GM23248 (cell line): ENCODE measurements around the gene SHH. TPM values are rescaled to one million over a fixed set of nuclear protein-coding genes. Genes with fewer than 3 reads are reported as not detected.

Experiments used
- DNase-seq: peaks from one replicate; pipeline ENCODE4 v3.0.0-alpha.2; 2015
- H2AFZ ChIP-seq: fragments of 200-600 bp; sonication (generic); 2 replicates; pipeline ENCODE4 v1.6.1; 2016; ENCODE audit warnings: antibody characterized with exemption
- H3F3A ChIP-seq: fragments of 200-600 bp; sonication (generic); 2 replicates; pipeline ENCODE4 v1.6.1; 2016; ENCODE audit warnings: mild to moderate bottlenecking, antibody characterized with exemption, mixed run types; ENCODE audit not compliant: insufficient read depth
- H3K27ac ChIP-seq: fragments of 200-600 bp; sonication (generic); 2 replicates; pipeline ENCODE4 v1.5.1; 2016; ENCODE audit warnings: mild to moderate bottlenecking
- H3K27me3 ChIP-seq: fragments of 200-600 bp; sonication (generic); replicated peaks from 2 replicates; pipeline ENCODE4 v1.6.1; 2016; ENCODE audit warnings: mild to moderate bottlenecking; ENCODE audit not compliant: insufficient read depth
- H3K36me3 ChIP-seq: fragments of 200-600 bp; sonication (generic); 2 replicates; pipeline ENCODE4 v1.6.1; 2016; ENCODE audit warnings: low read depth, mild to moderate bottlenecking
- H3K4me1 ChIP-seq: fragments of 200-600 bp; sonication (generic); 2 replicates; pipeline ENCODE4 v1.6.1; 2016; ENCODE audit warnings: mild to moderate bottlenecking; ENCODE audit not compliant: insufficient read depth
- H3K4me2 ChIP-seq: fragments of 200-600 bp; sonication (generic); one replicate; pipeline ENCODE4 v1.6.1; 2016; ENCODE audit warnings: mild to moderate bottlenecking; ENCODE audit not compliant: unreplicated experiment
- H3K4me3 ChIP-seq: fragments of 200-600 bp; sonication (generic); 2 replicates; pipeline ENCODE4 v1.5.1; 2016; ENCODE audit warnings: mild to moderate bottlenecking
- H3K79me2 ChIP-seq: fragments of 200-600 bp; sonication (generic); 2 replicates; pipeline ENCODE4 v1.6.1; 2016; ENCODE audit warnings: mild to moderate bottlenecking; ENCODE audit not compliant: insufficient read depth
- H3K9ac ChIP-seq: fragments of 200-600 bp; sonication (generic); 2 replicates; pipeline ENCODE4 v1.6.1; 2016; ENCODE audit warnings: mild to moderate bottlenecking
- H3K9me2 ChIP-seq: fragments of 200-600 bp; sonication (generic); 2 replicates; pipeline ENCODE4 v1.6.1; 2016; ENCODE audit warnings: mixed run types, mild to moderate bottlenecking, moderate library complexity; ENCODE audit not compliant: insufficient read depth
- H3K9me3 ChIP-seq: fragments of 200-600 bp; sonication (generic); one replicate; pipeline ENCODE4 v1.6.1; 2017; ENCODE audit warnings: low read depth
- H4K20me1 ChIP-seq: fragments of 200-600 bp; sonication (generic); 2 replicates; pipeline ENCODE4 v1.6.0; 2016; ENCODE audit not compliant: insufficient read depth
- EZH2 ChIP-seq: fragments of 200-600 bp; sonication (generic); IDR thresholded peaks from 2 replicates; pipeline ENCODE4 v1.6.1; 2018; ENCODE audit warnings: antibody characterized with exemption, mild to moderate bottlenecking; ENCODE audit not compliant: insufficient read depth, poor library complexity, severe bottlenecking
- EZH2phosphoT487 ChIP-seq: fragments of 200-600 bp; sonication (generic); IDR thresholded peaks from 2 replicates; pipeline ENCODE4 v1.6.1; 2018; ENCODE audit warnings: antibody characterized with exemption, moderate library complexity, mild to moderate bottlenecking, low read depth; ENCODE audit not compliant: insufficient read depth
- WGBS, 2 experiments: methylation state at CpG; one replicate each; pipeline ENCODE4 v1.1.6; 2015 to 2017; ENCODE audit warnings: low lambda C conversion rate in 2 of 2, low coverage in 1 of 2; ENCODE audit errors: missing lambda C conversion rate in 2 of 2; 5-methylcytosine and 5-hydroxymethylcytosine counted together
- in situ Hi-C: fragments of 300-500 bp; cut with MboI; formaldehyde crosslinking; loops from 2 replicates; pipeline ENCODE4 v1.15.0; 2020
- polyA plus RNA-seq: library from polyadenylated mRNA; unstranded; fragments of >200 nt; fragmentation: Nextera tagmentation; extraction: Ambion mirVana; gene quantifications from 2 replicates; pipeline ENCODE4 v1.2.1, GENCODE V29; 2016
- total RNA-seq: library from RNA; depleted of rRNA; stranded (reverse); fragments of >200 nt; shearing (Covaris generic); gene quantifications from 2 replicates; pipeline ENCODE4 v1.2.3, GENCODE V29; 2014

SHH gene
- total and polyA plus RNA-seq, 2 experiments from 2014 or later = not detected

DNA sequence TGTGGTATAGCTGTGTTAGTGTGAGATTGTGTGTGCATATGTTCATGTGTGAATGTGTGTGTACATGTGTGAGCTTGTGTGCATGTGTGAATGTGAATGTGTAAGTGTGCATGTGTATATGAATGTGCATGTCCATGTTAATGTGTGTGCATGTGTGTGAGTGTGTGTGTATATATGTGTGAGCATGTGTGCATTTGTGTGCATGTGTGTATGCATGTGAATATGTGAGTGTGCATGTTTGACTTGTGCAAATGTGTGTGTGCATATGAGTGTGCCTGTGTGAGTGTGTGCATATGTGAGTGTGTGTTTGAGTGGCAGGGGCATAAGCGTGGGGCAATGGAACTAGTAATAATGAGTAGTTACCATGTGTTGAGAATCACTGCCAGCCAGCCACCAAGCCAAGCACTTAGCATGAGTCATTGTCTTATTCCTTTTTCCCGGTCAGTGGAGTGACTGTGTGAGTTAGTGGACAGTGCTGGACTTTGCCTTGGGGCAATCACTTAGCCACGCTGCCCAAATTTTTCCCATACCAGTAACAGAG, 46.3 kb upstream of the SHH start:
- H3K27ac ChIP-seq = no peak overlapping the region
- no peak overlapping the region for H3K9ac ChIP-seq
- H3K9me2 ChIP-seq = no peaks in the 10 kb centered on the region
- H3K4me3 ChIP-seq = no peak overlapping the region
- H2AFZ ChIP-seq = no peak overlapping the region
- H3K4me1 ChIP-seq = no peaks in the 10 kb centered on the region
- no peaks in the 10 kb centered on the region for H4K20me1 ChIP-seq
- in situ Hi-C loops = no loop called here
- peak; percentile 33 for DNase-seq
- H3K9me3 ChIP-seq = no peaks in the 10 kb centered on the region
- H3K27me3 ChIP-seq = no peaks in the 10 kb centered on the region
- H3K79me2 ChIP-seq = no peaks in the 10 kb centered on the region
- H3K4me2 ChIP-seq = no peak overlapping the region
- TF ChIP-seq EZH2 (no peak), EZH2phosphoT487 (no peak)
- H3F3A ChIP-seq = no peaks in the 10 kb centered on the region
- H3K36me3 ChIP-seq = no peaks in the 10 kb centered on the region
- WGBS, 2 experiments = 10% methylated on average over 3 of the region's 3 CpGs

DNA sequence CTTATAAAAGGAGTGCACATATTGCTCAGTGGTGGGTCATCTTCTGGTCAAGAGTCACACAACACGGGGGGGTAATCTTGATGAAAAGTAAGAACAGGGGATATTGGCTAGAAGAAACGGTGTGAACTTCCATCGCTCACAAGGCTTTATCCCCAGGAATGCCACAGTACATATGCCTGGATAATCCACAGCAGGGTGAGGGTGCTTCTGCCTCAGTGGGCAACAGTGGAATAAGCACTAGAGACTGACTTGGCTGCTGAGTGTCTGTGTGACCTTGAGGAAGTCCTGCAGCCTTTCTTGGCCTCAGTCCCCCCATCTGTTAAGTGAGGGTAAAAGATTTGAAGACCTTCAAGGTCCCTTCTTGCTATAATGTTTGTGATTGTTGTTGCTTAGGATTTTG, 44.9 kb upstream of the SHH start:
- Histone ChIP-seq H3K79me2 (no peaks in the 10 kb centered on the region), H3K9me2 (no peaks in the 10 kb centered on the region), H3K9me3 (no peaks in the 10 kb centered on the region), H2AFZ (no peak overlapping the region), H3K27me3 (no peaks in the 10 kb centered on the region), H3K36me3 (no peaks in the 10 kb centered on the region), H3K27ac (no peak overlapping the region), H3K4me2 (no peak overlapping the region), H3K4me1 (no peaks in the 10 kb centered on the region), H4K20me1 (no peaks in the 10 kb centered on the region), H3K4me3 (no peak overlapping the region), H3K9ac (no peak overlapping the region), H3F3A (no peaks in the 10 kb centered on the region)
- in situ Hi-C loops = no loop called here
- no peak for TF ChIP-seq EZH2phosphoT487
- TF ChIP-seq EZH2 = no peak
- 24 to 27% methylated on average over 3 of the region's 3 CpGs for WGBS, 2 experiments
- no peak for DNase-seq

DNA sequence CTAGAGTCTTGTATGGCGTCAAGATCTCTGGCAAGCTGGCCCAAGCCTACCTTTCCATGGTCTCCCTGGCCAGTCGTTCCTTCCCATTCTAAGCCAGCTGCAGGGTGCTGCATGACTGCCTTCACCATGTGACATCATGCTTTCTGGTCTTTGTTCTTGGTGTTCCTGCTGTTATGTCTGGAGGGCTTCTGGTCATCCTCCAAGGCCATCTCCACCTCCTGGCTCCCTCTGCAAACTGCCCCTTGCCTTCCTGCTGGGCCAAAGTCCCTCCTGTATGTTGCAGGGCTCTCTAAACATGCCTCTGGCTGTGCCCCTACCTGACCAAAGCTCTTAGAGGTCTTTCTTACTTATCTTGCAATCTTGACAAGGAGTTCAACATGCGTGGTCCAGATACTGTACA, 44.4 kb upstream of the SHH start:
- H3K4me3 ChIP-seq = no peak overlapping the region
- in situ Hi-C loops = no loop called here
- no peak overlapping the region for H3K9ac ChIP-seq
- TF ChIP-seq EZH2 (no peak), EZH2phosphoT487 (no peak)
- H3K27me3 ChIP-seq = no peaks in the 10 kb centered on the region
- no peaks in the 10 kb centered on the region for H3K36me3 ChIP-seq
- H3K9me3 ChIP-seq = no peaks in the 10 kb centered on the region
- H4K20me1 ChIP-seq = no peaks in the 10 kb centered on the region
- DNase-seq = no peak
- H2AFZ ChIP-seq = no peak overlapping the region
- no peak overlapping the region for H3K4me2 ChIP-seq
- H3K79me2 ChIP-seq = no peaks in the 10 kb centered on the region
- no peak overlapping the region for H3K27ac ChIP-seq
- H3K9me2 ChIP-seq = no peaks in the 10 kb centered on the region
- no peaks in the 10 kb centered on the region for H3K4me1 ChIP-seq
- 18 to 31% methylated on average over 3 of the region's 3 CpGs for WGBS, 2 experiments
- no peaks in the 10 kb centered on the region for H3F3A ChIP-seq

DNA sequence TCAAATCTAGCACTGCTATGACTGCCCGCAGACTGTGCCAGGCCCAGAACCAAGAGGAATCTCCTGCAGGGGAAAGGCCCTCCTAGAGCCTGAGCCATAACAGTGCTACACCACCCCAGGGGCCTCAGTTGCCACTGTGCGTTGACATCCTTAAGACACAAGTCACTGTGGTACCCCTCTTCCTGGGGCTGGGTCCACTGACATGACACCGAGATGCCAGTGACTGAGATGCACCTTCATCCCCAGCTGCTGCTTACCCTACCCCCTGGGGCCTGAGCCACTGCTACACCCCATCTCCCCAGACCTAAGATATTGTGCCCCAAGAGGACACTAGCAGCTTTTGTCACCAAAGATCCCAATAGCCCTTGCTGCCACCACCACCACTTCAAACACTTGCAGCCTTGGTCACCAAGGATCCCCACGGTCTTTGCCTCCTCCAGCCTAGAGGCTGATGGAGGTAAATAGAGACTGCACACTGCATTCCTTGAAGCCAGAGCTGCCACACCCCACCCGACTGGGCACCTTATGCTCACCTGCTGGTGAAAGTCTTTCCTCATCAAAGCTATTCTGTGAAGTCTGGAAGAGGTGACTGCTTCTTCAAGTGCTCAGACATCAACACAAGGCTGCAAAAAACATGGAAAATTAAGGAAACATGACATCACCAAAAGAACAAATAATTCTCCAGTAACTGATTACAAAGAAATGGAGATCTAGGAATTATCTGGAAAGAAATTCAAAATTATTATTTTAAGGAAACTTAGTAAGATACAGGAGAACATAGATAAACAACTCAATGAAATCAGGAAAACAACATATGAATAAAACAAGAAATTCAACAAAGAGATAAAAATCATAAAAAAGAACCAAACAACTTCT, 40.4 kb upstream of the SHH start:
- Histone ChIP-seq H3K9me2 (no peaks in the 10 kb centered on the region), H3K27me3 (no peaks in the 10 kb centered on the region), H3K4me1 (no peaks in the 10 kb centered on the region), H4K20me1 (no peaks in the 10 kb centered on the region), H3F3A (no peaks in the 10 kb centered on the region), H3K4me2 (no peak overlapping the region), H3K4me3 (no peak overlapping the region), H2AFZ (no peak overlapping the region), H3K36me3 (no peaks in the 10 kb centered on the region), H3K27ac (no peak overlapping the region), H3K79me2 (no peaks in the 10 kb centered on the region), H3K9me3 (no peaks in the 10 kb centered on the region), H3K9ac (no peak overlapping the region)
- in situ Hi-C loops = no loop called here
- 26 to 28% methylated on average over 5 of the region's 5 CpGs for WGBS, 2 experiments
- TF ChIP-seq EZH2 = no peak
- TF ChIP-seq EZH2phosphoT487 = no peak
- no peak for DNase-seq
